ENCODE measurements around the gene SDK2. TPM values are rescaled to one million over a fixed set of nuclear protein-coding genes. Genes with fewer than 3 reads are reported as not detected.

Gene SDK2
- total RNA-seq, 3 donors from 2014 or later (not counting 1 experiment from before 2014, with no cell fraction given), result 0.41 to 0.90 (median 0.49) TPM

- no peaks in the 10 kb centered on the region for H3K27me3 ChIP-seq (ENCODE audit: control insufficient read depth, insufficient read depth, low read length)
- Mint-ChIP-seq H3K27ac (no peak overlapping the region), H3K4me1 (peaks cover 0 to 4% of the 10 kb centered on the region in 2 donors), H3K4me3 (no peak overlapping the region), H3K9me3 (no peaks in the 10 kb centered on the region), H3K27me3 (ENCODE audit: low read depth in 2 of 2) (peaks cover 2 to 6% of the 10 kb centered on the region in 2 donors), H3K36me3 (no peaks in the 10 kb centered on the region)
- ATAC-seq (no peak), DNase-seq (no peak)
- intact Hi-C loops (cut with micrococcal nuclease), result no loop called here
- no peaks in the 10 kb centered on the region for H3K36me3 ChIP-seq (ENCODE audit: control insufficient read depth, insufficient read depth, low read length)
- no peaks in the 10 kb centered on the region for H3K9me3 ChIP-seq (ENCODE audit: control insufficient read depth, insufficient read depth, low read length)
- H3K4me1 ChIP-seq (ENCODE audit: control insufficient read depth, insufficient read depth, low read length), result no peaks in the 10 kb centered on the region
- TF ChIP-seq CTCF (IDR thresholded peaks at IDR 0.05), result no peak
- no peak overlapping the region for H3K4me3 ChIP-seq (ENCODE audit: low read length)
- H3K27ac ChIP-seq (ENCODE audit: low read length), result no peak overlapping the region
- 93% methylated on average over 29 of the region's 29 CpGs for WGBS (ENCODE audit: insufficient coverage)
Measured at GRCh38 chr17:73380439-73381106, 263.7 kb downstream of the SDK2 start.

DNA sequence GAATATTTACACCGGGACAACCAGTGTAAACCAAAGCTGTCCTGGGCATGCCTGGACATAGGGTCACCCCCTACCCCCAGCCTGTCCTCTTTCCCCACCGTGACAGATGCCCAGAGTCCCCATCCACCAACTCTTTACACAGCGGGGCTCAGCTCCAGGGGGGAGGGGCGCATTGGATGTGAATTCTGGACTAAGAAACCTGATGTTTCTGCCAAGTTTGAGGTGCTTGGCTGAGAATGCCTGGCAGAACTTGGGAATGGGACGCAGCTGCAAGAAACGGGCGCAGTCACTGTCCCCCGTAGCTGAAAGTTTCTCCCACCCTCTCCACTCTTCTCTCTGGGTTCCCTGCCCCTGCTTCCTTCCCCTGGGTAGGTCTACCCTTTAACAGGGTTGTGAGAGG lies 264.4 kb downstream of the SDK2 start:
- Mint-ChIP-seq H3K9me3 (no peaks in the 10 kb centered on the region), H3K36me3 (no peaks in the 10 kb centered on the region), H3K27ac (no peak overlapping the region), H3K27me3 (ENCODE audit: low read depth in 2 of 2) (peaks cover under 1 to 2% of the 10 kb centered on the region in 2 donors), H3K4me1 (no peaks in the 10 kb centered on the region), H3K4me3 (no peak overlapping the region)
- H3K4me1 ChIP-seq (ENCODE audit: control insufficient read depth, insufficient read depth, low read length), result no peaks in the 10 kb centered on the region
- WGBS (ENCODE audit: insufficient coverage), result 95% methylated on average over 8 of the region's 8 CpGs
- no peaks in the 10 kb centered on the region for H3K27me3 ChIP-seq (ENCODE audit: control insufficient read depth, insufficient read depth, low read length)
- intact Hi-C loops (cut with micrococcal nuclease), result no loop called here
- no peaks in the 10 kb centered on the region for H3K36me3 ChIP-seq (ENCODE audit: control insufficient read depth, insufficient read depth, low read length)
- no peak overlapping the region for H3K27ac ChIP-seq (ENCODE audit: low read length)
- no peak for ATAC-seq
- no peak for TF ChIP-seq CTCF (IDR thresholded peaks at IDR 0.05)
- H3K4me3 ChIP-seq (ENCODE audit: low read length), result no peak overlapping the region
- H3K9me3 ChIP-seq (ENCODE audit: control insufficient read depth, insufficient read depth, low read length), result no peaks in the 10 kb centered on the region
- no peak for DNase-seq

DNA sequence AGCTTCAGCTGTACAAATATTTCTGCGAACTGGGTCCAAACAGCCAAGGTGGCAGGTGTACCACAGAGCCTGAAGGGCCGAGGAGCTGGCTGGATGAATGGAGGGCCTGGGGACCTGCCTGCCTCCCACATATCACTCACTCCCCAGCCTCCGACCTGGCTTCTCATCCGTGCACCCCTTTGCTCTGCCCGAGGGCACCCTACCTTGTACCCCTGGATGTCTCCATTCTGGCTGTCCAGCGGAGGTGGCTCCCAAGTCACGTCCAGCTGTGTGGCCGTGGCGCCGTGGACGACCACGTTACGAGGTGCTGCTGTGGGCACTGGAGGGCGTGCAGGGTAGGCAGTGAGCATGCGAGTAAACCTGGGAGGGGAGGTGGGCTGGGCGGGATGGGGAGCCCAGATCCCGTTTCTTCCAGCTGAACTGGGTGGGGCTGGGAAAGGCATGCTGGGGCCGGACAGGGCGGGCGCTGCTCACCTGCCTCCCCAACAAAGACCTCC lies 265.2 kb downstream of the SDK2 start:
- DNase-seq (no peak), ATAC-seq (no peak)
- no peaks in the 10 kb centered on the region for H3K4me1 Mint-ChIP-seq
- Histone ChIP-seq H3K4me1 (ENCODE audit: control insufficient read depth, insufficient read depth, low read length) (no peaks in the 10 kb centered on the region), H3K4me3 (ENCODE audit: low read length) (no peak overlapping the region), H3K9me3 (ENCODE audit: control insufficient read depth, insufficient read depth, low read length) (no peaks in the 10 kb centered on the region), H3K27me3 (ENCODE audit: control insufficient read depth, insufficient read depth, low read length) (no peaks in the 10 kb centered on the region), H3K36me3 (ENCODE audit: control insufficient read depth, insufficient read depth, low read length) (no peaks in the 10 kb centered on the region), H3K27ac (ENCODE audit: low read length) (no peak overlapping the region)
- TF ChIP-seq CTCF (IDR thresholded peaks at IDR 0.05), result no peak
- H3K36me3 Mint-ChIP-seq, result no peaks in the 10 kb centered on the region
- H3K9me3 Mint-ChIP-seq, result no peaks in the 10 kb centered on the region
- WGBS (ENCODE audit: insufficient coverage), result 92% methylated on average over 20 of the region's 20 CpGs
- peaks cover 0 to 5% of the 10 kb centered on the region in 2 donors for H3K27me3 Mint-ChIP-seq (ENCODE audit: low read depth in 2 of 2)
- intact Hi-C loops (cut with micrococcal nuclease), result no loop called here
- H3K27ac Mint-ChIP-seq, result no peak overlapping the region
- no peak overlapping the region for H3K4me3 Mint-ChIP-seq

- Histone ChIP-seq H3K9me3 (ENCODE audit: control insufficient read depth, insufficient read depth, low read length) (no peaks in the 10 kb centered on the region), H3K4me3 (ENCODE audit: low read length) (no peak overlapping the region), H3K36me3 (ENCODE audit: control insufficient read depth, insufficient read depth, low read length) (no peaks in the 10 kb centered on the region), H3K4me1 (ENCODE audit: control insufficient read depth, insufficient read depth, low read length) (no peaks in the 10 kb centered on the region), H3K27ac (ENCODE audit: low read length) (no peak overlapping the region), H3K27me3 (ENCODE audit: control insufficient read depth, insufficient read depth, low read length) (no peaks in the 10 kb centered on the region)
- ATAC-seq (no peak), DNase-seq (no peak)
- TF ChIP-seq CTCF (IDR thresholded peaks at IDR 0.05), result no peak
- Mint-ChIP-seq H3K4me3 (no peak overlapping the region), H3K4me1 (no peaks in the 10 kb centered on the region), H3K27me3 (ENCODE audit: low read depth in 2 of 2) (peaks cover 0 to 3% of the 10 kb centered on the region in 2 donors), H3K36me3 (no peaks in the 10 kb centered on the region), H3K27ac (no peak overlapping the region), H3K9me3 (no peaks in the 10 kb centered on the region)
- intact Hi-C loops (cut with micrococcal nuclease), result no loop called here
- 89% methylated on average over 3 of the region's 3 CpGs for WGBS (ENCODE audit: insufficient coverage)
Measured at GRCh38 chr17:73376636-73377035, 267.6 kb downstream of the SDK2 start.
